Pancreas (tissue), 10 donors: ENCODE data around the gene FNDC3B. TPM values are rescaled to one million over a fixed set of nuclear protein-coding genes. Genes with fewer than 3 reads are reported as not detected.

ENCODE experiments used
- ATAC-seq, 4 donors: fragments of 200-7000 bp; cut with Tn5 transposase; one replicate each; pipeline versions ENCODE4 v1.8.0 to v1.9.1; 2020; ENCODE audit warnings: mild to moderate bottlenecking in 4 of 4, moderate library complexity in 4 of 4
- DNase-seq, 6 donors: peaks; one replicate each; pipeline ENCODE4 v3.0.0-alpha.2; 2020
- FAIRE-seq: peaks from 2 replicates; lab custom pipeline; 2012; peaks lifted over from hg19 to GRCh38; lab: Jason Lieb, UNC
- H3K27ac ChIP-seq, 4 donors: fragments of 200-600 bp; sonication (generic); 1 replicate in 3 of 4; 2 replicates in 1 of 4; pipeline versions ENCODE4 v1.5.0 to v1.8.0; 2020
- H3K27me3 ChIP-seq, 4 donors: fragments of 200-600 bp; one replicate each; pipeline ENCODE4 v1.8.0; 2021
- H3K36me3 ChIP-seq, 3 donors: fragments of 200-600 bp; sonication (generic) in 1 of 3; one replicate each; pipeline versions ENCODE4 v1.5.0 to v1.8.0; 2020 to 2021
- H3K4me1 ChIP-seq, 3 donors: fragments of 200-600 bp; one replicate each; pipeline ENCODE4 v1.8.0; 2021
- H3K4me3 ChIP-seq, 4 donors: fragments of 200-600 bp; sonication (generic) in 2 of 4; one replicate each; pipeline versions ENCODE4 v1.5.0 to v1.8.0; 2020 to 2021
- H3K9me3 ChIP-seq, 4 donors: fragments of 200-600 bp; one replicate each; pipeline ENCODE4 v1.8.0; 2021
- WGBS, 2 donors: extraction: QIAGEN DNeasy Blood & Tissue Kit; methylation state at CpG; one replicate each; pipeline ENCODE4 v1.1.7; 2013; 5-methylcytosine and 5-hydroxymethylcytosine counted together
- intact Hi-C, 3 donors: fragments of 100-400 bp; cut with DNase I; formaldehyde crosslinking; loops; one replicate each; pipeline versions ENCODE4 v1.11.1 to v1.14.2; 2022
- polyA plus RNA-seq, 2 donors: library from polyadenylated mRNA; stranded (reverse); fragments of 200-250 nt; gene quantifications; one replicate each; pipeline ENCODE4 v1.2.3, GENCODE V29; 2013
- total RNA-seq, 6 donors: library from RNA; stranded (reverse); fragmentation: NEBNext Ultra II Directional in 4 of 6; extraction: Animal tissue kit (Norgen Biotek cat#: 25700) in 4 of 6; gene quantifications; one replicate each; pipeline versions ENCODE4 v1.2.1 to v1.2.4, GENCODE V29; 2021 to 2023
- TF ChIP-seq, protein P1 (sequence below), 4 donors: fragments of 200-600 bp; sonication (generic) in 3 of 4; IDR thresholded peaks; one replicate each; pipeline versions ENCODE4 v1.5.0 to v1.8.0; 2021; ENCODE audit warnings: antibody characterized with exemption in 4 of 4
- donor health status: healthy with polysubstance abuse.
- donor health status: DM: no; HTN: no; CAD: no; lungs with moderate emphysema.
- donor health status: DM: no; HTN: no; CAD: no.
- donor health status: control.
- donor health status: control.
- donor health status: Bipolar disorder and iron deficiency.
- donor health status: DM: yes; HTN: yes; CAD: no.
- donor health status: DM: no; HTN: no; CAD: no.
- donor health status: DM: no; HTN: no; CAD: no.
- donor health status: DM: yes; HTN: yes; CAD: no.

Gene FNDC3B
- total and polyA plus RNA-seq, 8 donors = 9.3 to 126 (median 73.2) TPM

DNA sequence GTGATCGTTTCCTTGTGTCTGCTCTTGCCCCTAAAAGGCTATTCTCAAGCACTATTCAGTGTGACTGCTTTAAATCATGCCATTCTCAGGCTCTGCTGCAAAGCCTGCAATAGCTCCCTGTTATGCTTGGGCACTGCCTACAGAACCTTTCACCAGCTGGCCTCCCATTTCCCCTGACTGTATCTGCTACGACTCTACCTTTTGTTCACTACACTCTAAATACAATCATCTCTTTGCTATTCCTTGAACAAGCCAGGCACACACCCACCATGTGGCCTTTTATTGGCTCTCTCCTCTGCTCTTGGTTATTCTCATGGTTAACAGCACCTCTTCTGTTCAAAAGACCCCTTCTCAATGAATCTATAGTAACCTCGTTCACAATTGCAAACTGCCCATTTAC, 29.6 kb upstream of the FNDC3B start:
- FAIRE-seq (no peak), ATAC-seq (no peak), DNase-seq (no peak)
- no peak overlapping the region for H3K4me3 ChIP-seq
- TF ChIP-seq, protein P1, sequence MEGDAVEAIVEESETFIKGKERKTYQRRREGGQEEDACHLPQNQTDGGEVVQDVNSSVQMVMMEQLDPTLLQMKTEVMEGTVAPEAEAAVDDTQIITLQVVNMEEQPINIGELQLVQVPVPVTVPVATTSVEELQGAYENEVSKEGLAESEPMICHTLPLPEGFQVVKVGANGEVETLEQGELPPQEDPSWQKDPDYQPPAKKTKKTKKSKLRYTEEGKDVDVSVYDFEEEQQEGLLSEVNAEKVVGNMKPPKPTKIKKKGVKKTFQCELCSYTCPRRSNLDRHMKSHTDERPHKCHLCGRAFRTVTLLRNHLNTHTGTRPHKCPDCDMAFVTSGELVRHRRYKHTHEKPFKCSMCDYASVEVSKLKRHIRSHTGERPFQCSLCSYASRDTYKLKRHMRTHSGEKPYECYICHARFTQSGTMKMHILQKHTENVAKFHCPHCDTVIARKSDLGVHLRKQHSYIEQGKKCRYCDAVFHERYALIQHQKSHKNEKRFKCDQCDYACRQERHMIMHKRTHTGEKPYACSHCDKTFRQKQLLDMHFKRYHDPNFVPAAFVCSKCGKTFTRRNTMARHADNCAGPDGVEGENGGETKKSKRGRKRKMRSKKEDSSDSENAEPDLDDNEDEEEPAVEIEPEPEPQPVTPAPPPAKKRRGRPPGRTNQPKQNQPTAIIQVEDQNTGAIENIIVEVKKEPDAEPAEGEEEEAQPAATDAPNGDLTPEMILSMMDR (IDR thresholded peaks at IDR 0.05) = no peak
- H3K27me3 ChIP-seq = no peaks in the 10 kb centered on the region
- H3K36me3 ChIP-seq = no peaks in the 10 kb centered on the region
- no peak overlapping the region for H3K27ac ChIP-seq
- intact Hi-C loops = no loop called here
- no peaks in the 10 kb centered on the region for H3K4me1 ChIP-seq
- H3K9me3 ChIP-seq = no peaks in the 10 kb centered on the region
- WGBS, 2 donors = 81 to 89% methylated on average over 3 of the region's 3 CpGs

DNA sequence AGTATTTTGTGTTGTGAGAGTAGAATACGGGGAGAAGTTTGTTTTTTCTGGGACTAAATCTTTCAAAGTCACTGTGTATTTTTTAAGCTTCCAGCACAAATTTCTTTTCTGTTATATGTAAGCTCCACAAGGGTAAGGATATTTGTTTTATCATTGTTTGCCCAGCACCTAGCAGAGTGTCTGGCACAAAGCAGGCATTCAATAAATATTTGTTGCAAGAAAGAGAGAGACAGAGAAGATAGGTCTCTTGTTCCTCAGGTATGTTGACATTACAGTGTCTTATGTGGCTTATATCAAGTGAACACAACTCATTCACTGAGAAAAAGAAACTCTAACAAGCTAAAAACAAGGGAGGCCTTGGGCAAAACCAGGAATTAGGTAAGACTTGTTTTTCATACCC, 26.6 kb upstream of the FNDC3B start:
- no peak overlapping the region for H3K4me3 ChIP-seq
- intact Hi-C loops = no loop called here
- no peak for FAIRE-seq

DNA sequence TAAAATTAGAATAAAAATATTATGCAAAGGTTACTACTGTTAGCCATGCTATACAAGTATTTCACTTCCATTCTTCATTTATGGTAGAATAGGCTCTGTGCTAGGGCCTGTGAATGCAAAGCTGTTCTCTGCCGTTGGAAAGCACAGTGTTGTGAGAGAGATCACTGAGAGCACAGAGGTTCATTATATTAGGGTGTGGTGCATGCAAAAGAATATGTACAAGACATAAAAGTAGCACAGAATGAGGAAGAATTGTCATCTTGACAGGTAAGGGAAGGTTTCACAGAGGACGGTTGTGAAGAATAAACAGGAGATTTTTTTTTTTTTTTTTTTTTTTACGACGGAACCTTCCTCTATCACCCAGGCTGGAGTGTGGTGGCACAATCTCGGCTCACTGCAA, 25.2 kb upstream of the FNDC3B start:
- intact Hi-C loops = no loop called here
- Histone ChIP-seq H3K27me3 (no peaks in the 10 kb centered on the region), H3K9me3 (no peaks in the 10 kb centered on the region), H3K36me3 (no peaks in the 10 kb centered on the region), H3K4me1 (no peaks in the 10 kb centered on the region), H3K4me3 (no peak overlapping the region), H3K27ac (no peak overlapping the region)
- no peak for DNase-seq
- ATAC-seq = no peak
- no peak for FAIRE-seq
- 86 to 88% methylated on average over 5 of the region's 5 CpGs for WGBS, 2 donors
- TF ChIP-seq, protein P1 (IDR thresholded peaks at IDR 0.05) = no peak

More for the DNA sequence above, 26.6 kb upstream of the FNDC3B start:
- WGBS, 2 donors = 44% methylated on average over 1 of the region's 1 CpG
- TF ChIP-seq, protein P1 (IDR thresholded peaks at IDR 0.05) = no peak
- no peaks in the 10 kb centered on the region for H3K9me3 ChIP-seq
- no peaks in the 10 kb centered on the region for H3K36me3 ChIP-seq
- H3K4me1 ChIP-seq = no peaks in the 10 kb centered on the region
- ATAC-seq (peak in 2 of 4 donors; percentile 28 to 42), DNase-seq (no peak)
- H3K27ac ChIP-seq = no peak overlapping the region
- no peaks in the 10 kb centered on the region for H3K27me3 ChIP-seq

DNA sequence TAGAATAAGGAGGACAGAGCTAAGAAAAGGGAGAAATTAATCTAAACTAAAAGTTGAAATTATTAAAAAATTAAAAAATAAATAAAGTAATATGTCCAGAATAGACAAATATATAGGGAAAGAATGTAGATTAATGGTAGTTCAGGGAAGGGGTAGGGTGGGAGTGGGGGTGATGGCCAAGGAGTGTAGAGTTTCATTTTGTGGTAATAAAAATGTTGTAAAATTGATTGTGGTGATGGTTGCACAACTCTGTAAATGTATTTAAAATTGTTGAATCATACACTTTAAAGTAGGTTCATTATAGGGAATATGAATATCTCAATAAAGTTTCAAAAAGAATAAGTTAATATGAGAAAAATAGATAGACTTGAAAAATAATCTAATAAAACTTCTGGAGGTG, 21.0 kb upstream of the FNDC3B start:
- intact Hi-C loops = no loop called here
- Histone ChIP-seq H3K9me3 (no peaks in the 10 kb centered on the region), H3K27ac (no peak overlapping the region), H3K36me3 (no peaks in the 10 kb centered on the region), H3K27me3 (no peaks in the 10 kb centered on the region), H3K4me1 (no peaks in the 10 kb centered on the region), H3K4me3 (no peak overlapping the region)
- ATAC-seq (no peak), DNase-seq (no peak), FAIRE-seq (no peak)
- TF ChIP-seq, protein P1 (IDR thresholded peaks at IDR 0.05) = no peak

DNA sequence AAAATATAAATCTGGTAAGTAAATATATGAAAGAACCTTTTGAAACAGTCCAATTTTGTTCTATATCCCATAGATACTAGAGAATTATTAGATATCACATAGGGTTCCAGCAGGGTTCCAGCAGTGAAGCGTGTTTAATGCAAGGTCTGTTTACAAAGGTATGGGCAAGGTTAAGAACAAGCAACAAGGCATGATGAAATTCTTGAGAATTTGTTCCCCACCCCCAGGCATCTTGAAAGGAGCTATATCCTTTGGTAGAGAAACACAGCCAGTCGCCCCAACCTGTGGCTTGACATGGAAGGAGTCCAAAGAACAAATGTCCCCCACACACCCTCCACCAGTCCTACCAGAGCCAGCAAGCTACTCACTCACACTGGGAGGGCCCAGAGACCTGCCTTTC, 18.6 kb upstream of the FNDC3B start:
- no peaks in the 10 kb centered on the region for H3K27me3 ChIP-seq
- no peaks in the 10 kb centered on the region for H3K9me3 ChIP-seq
- intact Hi-C loops = no loop called here
- DNase-seq = no peak
- H3K36me3 ChIP-seq = no peaks in the 10 kb centered on the region
- WGBS, 2 donors = 82% methylated on average over 2 of the region's 2 CpGs
- no peak for ATAC-seq
- no peak overlapping the region for H3K27ac ChIP-seq
- FAIRE-seq = no peak
- TF ChIP-seq, protein P1 (IDR thresholded peaks at IDR 0.05) = no peak
- H3K4me1 ChIP-seq = no peaks in the 10 kb centered on the region
- H3K4me3 ChIP-seq = no peak overlapping the region
